OCI-LY7 (cell line): Measurements from ENCODE around the gene COL4A2.

Experiments
- CTCF ChIP-seq: fragments of 200-600 bp; sonication (generic); conservative IDR thresholded peaks from 2 replicates; pipeline ENCODE4 v1.5.1; 2014; ENCODE audit warnings: mild to moderate bottlenecking, antibody characterized with exemption, low read length, moderate library complexity, mixed read lengths
- EZH2phosphoT487 ChIP-seq: fragments of 200-600 bp; sonication (generic); IDR thresholded peaks from 2 replicates; pipeline ENCODE4 v1.6.1; 2018; ENCODE audit warnings: low read depth, borderline replicate concordance, mild to moderate bottlenecking, mixed run types, antibody characterized with exemption, low read length, moderate library complexity, mixed read lengths

- TF ChIP-seq CTCF (no peak), EZH2phosphoT487 (no peak)
Observed at GRCh38 chr13:110557082-110557481, 250.0 kb downstream of the COL4A2 start.
